H7 (cell line): ENCODE measurements around the gene HLA-C. TPM values are rescaled to one million over a fixed set of nuclear protein-coding genes. Genes with fewer than 3 reads are reported as not detected.

Source experiments
- DNase-seq: peaks from one replicate; pipeline ENCODE4 v3.0.0; 2012
- H3K27me3 ChIP-seq: 2 replicates; pipeline ENCODE4 v1.6.0; 2011; ENCODE audit warnings: mild to moderate bottlenecking, low read length; ENCODE audit not compliant: control insufficient read depth, insufficient read depth
- H3K36me3 ChIP-seq: replicated peaks from 2 replicates; pipeline ENCODE4 v1.5.1; 2011; ENCODE audit warnings: low read length; ENCODE audit not compliant: control insufficient read depth, insufficient read depth
- H3K4me3 ChIP-seq: 2 replicates; pipeline ENCODE4 v1.5.1; 2011; ENCODE audit warnings: low read depth, mild to moderate bottlenecking, control low read depth, low read length, moderate library complexity; ENCODE audit not compliant: insufficient read depth
- total RNA-seq: library from RNA; depleted of rRNA; stranded (reverse); fragments of >200 nt; shearing (Covaris generic); gene quantifications from 2 replicates; pipeline ENCODE4 v1.2.3, GENCODE V29; 2014; rRNA removed

Gene HLA-C
- 33.7 and 34.7 TPM in 2 replicates for total RNA-seq

GRCh38 chr6:31271641-31272357, at the start of gene HLA-C:
TSS of gene HLA-C (minus strand) at chr6:31272092. CDS start at chr6:31272071, 21 bp downstream.
- peak within 1 kb of the TSS; percentile 59 for H3K4me3 ChIP-seq
- H3K27me3 ChIP-seq, result peaks cover 19% of the 10 kb centered on the region; the same call in 1 of the 2 replicates
- H3K36me3 ChIP-seq, result no peaks in the 10 kb centered on the region; the same call in 1 of the 2 replicates
- peak; percentile 93 for DNase-seq

- no peak overlapping the region for H3K4me3 ChIP-seq
- no peaks in the 10 kb centered on the region for H3K27me3 ChIP-seq
- H3K36me3 ChIP-seq, result no peaks in the 10 kb centered on the region
- no peak for DNase-seq
Measured at GRCh38 chr6:31321005-31321707, 49.3 kb upstream of the HLA-C start.

GRCh38 chr6:31317036-31317435, 45.1 kb upstream of the HLA-C start:
- Histone ChIP-seq H3K36me3 (no peaks in the 10 kb centered on the region), H3K4me3 (no peak overlapping the region), H3K27me3 (no peaks in the 10 kb centered on the region)
- no peak for DNase-seq

- Histone ChIP-seq H3K27me3 (peaks cover 2% of the 10 kb centered on the region; the same call in 1 of the 2 replicates), H3K4me3 (no peak overlapping the region)
Measured at GRCh38 chr6:31309641-31310040, 37.7 kb upstream of the HLA-C start.

GRCh38 chr6:31308845-31309175, 36.9 kb upstream of the HLA-C start:
- H3K27me3 ChIP-seq, result peaks cover 2% of the 10 kb centered on the region; the same call in 1 of the 2 replicates
- DNase-seq, result no peak
- H3K4me3 ChIP-seq, result peak overlapping the region; percentile 31; the same call in 1 of the 2 replicates
- H3K36me3 ChIP-seq, result no peaks in the 10 kb centered on the region

More at GRCh38 chr6:31309641-31310040, 37.7 kb upstream of the HLA-C start:
- DNase-seq, result no peak
- H3K36me3 ChIP-seq, result no peaks in the 10 kb centered on the region

- peak; percentile 75 for DNase-seq
- H3K27me3 ChIP-seq, result peaks cover 2% of the 10 kb centered on the region
Measured at GRCh38 chr6:31308050-31308844, 36.4 kb upstream of the HLA-C start.

GRCh38 chr6:31307669-31308049, 35.8 kb upstream of the HLA-C start:
- H3K36me3 ChIP-seq, result no peaks in the 10 kb centered on the region
- H3K27me3 ChIP-seq, result peaks cover 2% of the 10 kb centered on the region
- no peak overlapping the region; the same call in 1 of the 2 replicates for H3K4me3 ChIP-seq
- no peak for DNase-seq

More at GRCh38 chr6:31308050-31308844, 36.4 kb upstream of the HLA-C start:
- peak overlapping the region; percentile 31; the same call in 1 of the 2 replicates for H3K4me3 ChIP-seq
- H3K36me3 ChIP-seq, result no peaks in the 10 kb centered on the region

GRCh38 chr6:31305703-31306219, 33.9 kb upstream of the HLA-C start:
- Histone ChIP-seq H3K27me3 (peaks cover 2% of the 10 kb centered on the region), H3K36me3 (no peaks in the 10 kb centered on the region), H3K4me3 (no peak overlapping the region)
- DNase-seq, result no peak

GRCh38 chr6:31304683-31305082, 32.8 kb upstream of the HLA-C start:
- no peaks in the 10 kb centered on the region for H3K36me3 ChIP-seq
- H3K27me3 ChIP-seq, result peaks cover 2% of the 10 kb centered on the region
- DNase-seq, result no peak
- no peak overlapping the region for H3K4me3 ChIP-seq

GRCh38 chr6:31300797-31301196, 28.9 kb upstream of the HLA-C start:
- Histone ChIP-seq H3K4me3 (no peak overlapping the region), H3K36me3 (no peaks in the 10 kb centered on the region), H3K27me3 (no peaks in the 10 kb centered on the region; the same call in 1 of the 2 replicates)
- no peak for DNase-seq

- no peaks in the 10 kb centered on the region for H3K36me3 ChIP-seq
- H3K4me3 ChIP-seq, result no peak overlapping the region
- DNase-seq, result no peak
- H3K27me3 ChIP-seq, result no peaks in the 10 kb centered on the region; the same call in 1 of the 2 replicates
Measured at GRCh38 chr6:31299947-31300346, 28.1 kb upstream of the HLA-C start.

GRCh38 chr6:31299511-31299910, 27.6 kb upstream of the HLA-C start:
- H3K36me3 ChIP-seq, result no peaks in the 10 kb centered on the region
- no peak overlapping the region for H3K4me3 ChIP-seq
- H3K27me3 ChIP-seq, result no peaks in the 10 kb centered on the region; the same call in 1 of the 2 replicates
- DNase-seq, result no peak

- H3K4me3 ChIP-seq, result no peak overlapping the region
- no peak for DNase-seq
- H3K36me3 ChIP-seq, result no peaks in the 10 kb centered on the region
- peaks cover 2% of the 10 kb centered on the region; the same call in 1 of the 2 replicates for H3K27me3 ChIP-seq
Measured at GRCh38 chr6:31294056-31294455, 22.2 kb upstream of the HLA-C start.

GRCh38 chr6:31293343-31293742, 21.5 kb upstream of the HLA-C start:
- Histone ChIP-seq H3K27me3 (peaks cover 2% of the 10 kb centered on the region; the same call in 1 of the 2 replicates), H3K36me3 (no peaks in the 10 kb centered on the region), H3K4me3 (no peak overlapping the region)
- peak; percentile 43 for DNase-seq
